Panc1 (cell line): ENCODE results near the gene CD38. TPM values are rescaled to one million over a fixed set of nuclear protein-coding genes. Genes with fewer than 3 reads are reported as not detected.

Source experiments
- ATAC-seq: fragments of 200-7000 bp; cut with Tn5 transposase; 2 replicates; pipeline ENCODE4 v1.9.1; 2020; ENCODE audit warnings: mild to moderate bottlenecking, moderate library complexity
- BruUV-seq: library from RNA; stranded (reverse); fragments of 400-500 nt; replicated peaks from 2 replicates; lab custom pipeline; 2021; lab: Mats Ljungman, UMichigan
- CTCF ChIA-PET: fragments of 300-600 bp; sonication (Branson Sonifier 250); formaldehyde crosslinking; loops from one replicate; lab custom pipeline; 2022; ENCODE audit warnings: antibody characterized with exemption; lab: Charles Lee
- POLR2A ChIA-PET: fragments of 300-600 bp; sonication (Branson Sonifier 250); formaldehyde crosslinking; loops from one replicate; lab custom pipeline; 2022; ENCODE audit warnings: antibody characterized with exemption; lab: Charles Lee
- DNase-seq: peaks from one replicate; pipeline ENCODE4 v3.0.0-alpha.2; 2010; ENCODE audit warnings: low read depth, low spot score
- H3K27ac ChIP-seq: 2 replicates; pipeline ENCODE4 v1.5.1; 2011; ENCODE audit warnings: mild to moderate bottlenecking, low read length, inconsistent platforms
- H3K27me3 ChIP-seq: fragments of 200-500 bp; sonication (Bioruptor generic); 2 replicates; pipeline ENCODE4 v1.6.0; 2014; ENCODE audit warnings: low read length, inconsistent platforms; ENCODE audit not compliant: control insufficient read depth, insufficient read depth
- H3K36me3 ChIP-seq: fragments of 200-500 bp; sonication (Bioruptor generic); 2 replicates; pipeline ENCODE4 v1.5.1; 2014; ENCODE audit warnings: inconsistent platforms, mild to moderate bottlenecking, low read length, moderate library complexity; ENCODE audit not compliant: control insufficient read depth, insufficient read depth
- H3K4me1 ChIP-seq: 2 replicates; pipeline ENCODE4 v1.5.1; 2011; ENCODE audit warnings: inconsistent platforms, mild to moderate bottlenecking, low read length, moderate library complexity; ENCODE audit not compliant: control insufficient read depth, insufficient read depth
- H3K4me3 ChIP-seq, 2 experiments: 2 replicates each; pipeline ENCODE4 v1.5.1; 2011 to 2012; ENCODE audit warnings: low read depth in 2 of 2, low read length in 2 of 2, mild to moderate bottlenecking in 2 of 2, inconsistent platforms in 1 of 2, moderate library complexity in 1 of 2
- H3K9me3 ChIP-seq: fragments of 200-500 bp; sonication (Bioruptor generic); 2 replicates; pipeline ENCODE4 v1.5.1; 2014; ENCODE audit warnings: low read depth, mild to moderate bottlenecking, inconsistent platforms, low read length, moderate library complexity; ENCODE audit not compliant: control insufficient read depth, insufficient read depth
- CTCF ChIP-seq: fragments of 450-650 bp; IDR thresholded peaks from 2 replicates; pipeline ENCODE4 v1.5.1; 2017; ENCODE audit warnings: mild to moderate bottlenecking
- POLR2AphosphoS5 ChIP-seq: IDR thresholded peaks from 2 replicates; pipeline ENCODE4 v1.6.1; 2012; ENCODE audit warnings: mild to moderate bottlenecking, low read depth, low read length, moderate library complexity
- REST ChIP-seq, 2 experiments: IDR thresholded peaks; 2 replicates each; pipeline ENCODE4 v1.6.1; 2011 to 2012; ENCODE audit warnings: low read depth in 2 of 2, control low read depth in 1 of 2, low read length in 1 of 2, mild to moderate bottlenecking in 1 of 2, moderate library complexity in 1 of 2; ENCODE audit not compliant: insufficient read depth in 1 of 2
- SIN3A ChIP-seq: IDR thresholded peaks from 2 replicates; pipeline ENCODE4 v1.6.1; 2012; ENCODE audit warnings: low read depth, mild to moderate bottlenecking, low read length, moderate library complexity, borderline replicate concordance; ENCODE audit not compliant: insufficient read depth
- TCF7L2 ChIP-seq: IDR thresholded peaks from 2 replicates; pipeline ENCODE4 v1.6.1; 2011; ENCODE audit warnings: mild to moderate bottlenecking, low read depth, low read length, inconsistent platforms
- in situ Hi-C: cut with HindIII; loops from 2 replicates; pipeline ENCODE4 v1.10.0; 2016; ENCODE audit warnings: low sequenced_read_pairs, low pct_unique_long_range_greater_than_20kb
- intact Hi-C: fragments of 100-400 bp; cut with micrococcal nuclease; formaldehyde crosslinking; loops from one replicate; pipeline ENCODE4 v1.10.0; 2022; ENCODE audit not compliant: unreplicated experiment
- total RNA-seq: library from RNA; stranded (reverse); gene quantifications from one replicate; pipeline ENCODE4 v1.2.1, GENCODE V29; 2021; ENCODE audit not compliant: unreplicated experiment

The CD38 gene
- total RNA-seq, 1 experiment from 2014 or later: 0.15 TPM

GRCh38 chr4:15864651-15865566 is 86.8 kb downstream of the CD38 start:
- H3K9me3 ChIP-seq: no peaks in the 10 kb centered on the region
- intact Hi-C loops (no loop called here), in situ Hi-C loops (no loop called here)
- BruUV-seq: no TSS peak
- no peaks in the 10 kb centered on the region for H3K4me1 ChIP-seq
- ATAC-seq: no peak
- CTCF ChIA-PET: no interaction called here
- no peaks in the 10 kb centered on the region for H3K36me3 ChIP-seq
- POLR2A ChIA-PET: no interaction called here
- H3K27ac ChIP-seq: no peak overlapping the region
- no peak for DNase-seq
- TF ChIP-seq CTCF (no peak), TCF7L2 (no peak), POLR2AphosphoS5 (no peak), REST (IDR thresholded peaks at IDR 0.05; ENCODE audit: insufficient read depth in 1 of 2, low read depth in 2 of 2, low read length in 1 of 2) (no peak), SIN3A (no peak)
- H3K27me3 ChIP-seq: no peaks in the 10 kb centered on the region; the same call in 1 of the 2 replicates
- H3K4me3 ChIP-seq: no peak overlapping the region

- no peak overlapping the region for H3K4me3 ChIP-seq
- no peak for TF ChIP-seq SIN3A
- no peak for TF ChIP-seq POLR2AphosphoS5
- no peak for TF ChIP-seq TCF7L2
- TF ChIP-seq CTCF: no peak
- TF ChIP-seq REST (IDR thresholded peaks at IDR 0.05; ENCODE audit: insufficient read depth in 1 of 2, low read depth in 2 of 2, low read length in 1 of 2): no peak
- H3K27me3 ChIP-seq: no peaks in the 10 kb centered on the region; the same call in 1 of the 2 replicates
- BruUV-seq: no TSS peak
- DNase-seq (no peak), ATAC-seq (no peak)
- no peaks in the 10 kb centered on the region for H3K4me1 ChIP-seq
- ChIA-PET POLR2A (no interaction called here), CTCF (interaction anchor here (0.6 kb wide), 1 partner anchor 136 kb away, joined by 11 read pairs; no protein-coding TSS in a partner anchor)
- no peaks in the 10 kb centered on the region for H3K36me3 ChIP-seq
- intact Hi-C loops: no loop called here
- H3K9me3 ChIP-seq: no peaks in the 10 kb centered on the region
- in situ Hi-C loops: no loop called here
- H3K27ac ChIP-seq: no peak overlapping the region
Observed at GRCh38 chr4:15868111-15868510, 90.0 kb downstream of the CD38 start.
